CD4-positive, alpha-beta T cell treated with Interleukin-12 subunit alpha and Interleukin-12 subunit beta, for 1 hour (primary cell): ENCODE measurements around the gene MYOG.

ENCODE experiments used
- DNase-seq: peaks from one replicate; pipeline ENCODE4 v3.0.0-alpha.2; 2020

MYOG gene

DNA sequence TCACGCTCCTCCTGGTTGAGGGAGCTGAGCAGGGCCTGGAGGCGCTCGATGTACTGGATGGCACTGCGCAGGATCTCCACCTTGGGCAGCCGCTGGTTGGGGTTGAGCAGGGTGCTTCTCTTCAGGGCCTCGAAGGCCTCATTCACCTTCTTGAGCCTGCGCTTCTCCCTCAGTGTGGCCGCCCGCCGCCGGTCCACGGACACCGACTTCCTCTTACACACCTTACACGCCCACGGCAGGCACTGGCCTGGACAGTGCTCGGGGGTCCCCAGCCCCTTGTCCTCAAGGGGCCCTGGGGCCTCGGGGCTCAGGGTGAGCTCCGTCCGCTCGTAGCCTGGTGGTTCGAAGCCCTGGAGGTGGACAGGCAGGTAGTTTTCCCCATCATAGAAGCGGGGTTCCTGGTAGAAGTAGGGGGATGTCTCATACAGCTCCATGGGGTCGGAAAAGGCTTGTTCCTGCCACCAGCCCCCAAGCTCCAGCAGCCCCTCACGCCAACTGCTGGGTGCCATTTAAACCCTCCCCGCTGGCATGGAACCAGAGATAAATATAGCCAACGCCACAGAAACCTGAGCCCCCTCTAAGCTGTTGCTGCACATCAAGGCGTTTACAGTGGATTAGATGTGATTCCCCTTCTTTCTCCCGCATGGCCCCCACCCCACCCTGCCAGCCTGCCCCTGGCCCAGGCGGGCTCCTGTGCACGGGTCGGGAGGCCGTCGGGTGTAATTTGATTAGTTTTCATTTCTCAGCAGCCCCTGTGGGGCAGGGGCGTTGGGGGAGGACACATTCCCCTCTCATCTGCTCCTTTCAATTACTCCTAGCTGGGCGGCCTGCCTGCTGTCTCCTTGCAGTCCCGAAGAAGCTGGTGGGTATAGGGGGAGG is at the start of gene MYOG:
TSS of gene MYOG (minus strand) at position 485 of the 879 bp plus-strand sequence. CDS start at position 434, 51 bp downstream.
- no peak for DNase-seq

DNA sequence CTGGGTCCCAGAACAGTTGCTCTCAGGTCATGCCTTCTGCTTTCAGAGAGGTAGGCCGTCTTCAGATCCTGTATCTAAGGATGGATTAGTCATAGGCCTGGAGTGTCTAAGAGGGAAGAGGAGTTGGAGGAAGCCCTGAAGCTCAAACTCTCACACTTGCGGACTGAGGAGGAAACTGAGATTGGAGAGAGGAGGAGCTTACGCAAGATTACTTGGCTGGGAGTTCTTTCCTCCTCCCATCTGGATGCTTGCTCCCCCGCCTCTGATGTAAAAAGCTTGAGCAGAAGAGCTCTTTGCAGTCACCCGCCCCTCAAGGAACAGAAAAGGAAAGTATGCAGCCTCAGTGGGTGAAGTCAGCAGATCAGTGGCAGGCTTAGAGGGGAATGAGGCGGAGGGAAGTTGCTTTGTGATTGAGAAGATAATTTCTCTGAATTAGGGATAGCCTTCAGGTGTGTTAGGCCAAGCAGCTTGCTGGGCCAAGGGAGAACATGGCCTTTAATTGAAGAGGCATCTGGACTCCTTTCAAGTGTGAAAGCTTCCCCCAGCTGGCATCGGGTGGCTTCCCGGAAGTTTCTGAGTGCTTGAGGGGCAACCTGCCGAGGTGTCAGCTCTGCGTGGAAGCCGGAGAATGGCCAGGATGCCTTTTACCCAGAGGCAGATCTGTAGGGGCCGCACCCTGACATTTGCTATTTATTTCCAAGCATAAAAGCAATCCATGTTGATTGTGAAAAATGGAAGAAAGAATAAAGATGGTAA is 48.3 kb upstream of the MYOG start:
- DNase-seq, result no peak

DNA sequence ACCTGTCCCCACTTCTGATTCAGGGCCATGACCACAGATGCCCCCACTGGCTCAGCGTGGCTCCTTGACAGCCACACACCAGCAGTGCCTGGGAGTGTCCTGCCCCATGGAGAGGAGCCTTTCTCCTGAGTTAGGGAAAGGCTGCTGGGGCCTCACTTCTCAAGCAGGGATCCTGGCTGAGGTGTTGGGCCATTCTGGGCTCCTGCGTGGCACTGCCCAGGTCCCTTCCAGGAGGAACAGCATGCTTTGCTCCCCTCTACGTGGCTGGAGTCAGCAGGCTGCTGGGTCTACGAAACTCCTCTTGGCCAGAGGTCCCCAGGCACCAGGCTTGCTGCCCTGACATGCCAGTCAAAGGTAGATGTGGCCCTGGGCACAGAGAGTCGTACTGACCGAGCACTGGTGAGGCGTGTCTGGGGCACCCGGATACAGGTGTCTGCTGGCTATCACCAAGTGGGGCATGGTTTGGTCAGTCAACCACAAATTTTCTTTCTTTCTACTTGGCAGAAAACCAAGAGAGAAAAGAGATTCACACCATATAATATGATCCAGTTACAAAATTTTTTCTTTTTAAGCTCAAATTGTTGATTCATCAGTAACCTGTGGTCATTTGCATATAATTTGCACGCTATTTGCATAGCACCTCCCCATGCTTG is 45.9 kb upstream of the MYOG start:
- no peak for DNase-seq

DNA sequence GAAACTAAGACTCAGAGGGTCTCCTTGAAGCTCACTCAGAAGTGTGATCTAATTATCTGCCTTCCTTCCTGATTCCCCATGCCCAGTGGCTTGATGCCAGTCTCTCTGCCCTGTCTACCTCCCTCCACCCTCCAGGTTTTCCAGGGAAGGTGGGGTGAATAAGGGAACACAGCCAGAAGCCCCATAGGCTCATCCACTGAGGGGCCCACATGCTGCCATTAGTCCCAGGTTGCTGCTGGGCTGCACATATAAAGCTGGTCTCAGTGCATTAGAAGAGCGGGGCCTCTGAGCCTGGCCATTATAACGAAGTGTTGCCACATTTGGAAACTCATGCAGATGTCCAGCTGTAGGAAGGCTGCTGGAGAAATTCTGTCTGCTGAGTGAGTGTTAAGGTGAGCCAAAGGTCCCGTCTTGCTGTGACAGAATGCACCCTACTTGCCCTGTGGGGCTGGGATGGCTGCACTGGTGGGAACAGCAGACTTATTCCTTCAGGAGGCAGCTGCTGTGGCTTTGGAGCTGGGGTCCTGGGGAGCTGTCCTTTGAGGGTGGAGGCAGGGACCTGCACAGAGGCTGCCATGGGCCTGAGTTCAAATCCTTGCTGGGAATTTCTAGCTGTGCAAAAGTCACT is 44.7 kb upstream of the MYOG start:
- no peak for DNase-seq

DNA sequence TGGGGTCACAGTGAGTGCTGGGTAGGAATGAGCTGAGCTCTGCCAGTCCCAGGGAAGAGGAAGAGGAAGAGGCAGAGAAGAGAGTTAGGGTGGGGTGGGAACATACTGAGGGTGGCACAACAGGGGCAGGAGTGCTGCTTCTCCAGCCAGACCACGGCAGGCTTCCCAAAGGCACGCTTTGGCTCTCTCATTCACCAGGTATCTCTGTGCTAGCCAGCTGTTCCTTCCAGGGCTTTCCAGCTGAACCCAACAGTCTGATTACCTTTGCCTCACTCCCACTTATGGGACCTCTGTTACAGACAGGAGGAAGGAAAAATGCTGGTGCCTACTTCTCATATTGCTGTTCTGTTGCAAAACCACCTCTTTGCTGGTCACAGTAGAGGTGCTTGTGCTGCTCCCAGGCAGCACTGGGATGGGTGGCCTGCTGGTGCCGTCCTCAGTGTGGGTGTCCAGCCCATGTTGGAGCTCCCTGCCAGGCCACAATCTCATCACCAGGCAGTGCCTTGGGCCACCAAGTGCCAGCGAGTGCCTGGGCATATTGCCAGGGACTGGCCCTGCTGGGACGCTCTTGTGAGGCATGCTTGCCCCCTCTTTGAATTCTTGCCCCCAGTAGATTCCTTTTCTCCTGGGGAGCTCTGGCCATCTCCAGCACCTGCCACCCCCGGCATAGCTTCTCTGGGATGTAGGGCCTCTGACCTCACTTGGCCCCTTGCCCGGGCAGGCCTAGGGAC is 43.9 kb upstream of the MYOG start:
- no peak for DNase-seq

DNA sequence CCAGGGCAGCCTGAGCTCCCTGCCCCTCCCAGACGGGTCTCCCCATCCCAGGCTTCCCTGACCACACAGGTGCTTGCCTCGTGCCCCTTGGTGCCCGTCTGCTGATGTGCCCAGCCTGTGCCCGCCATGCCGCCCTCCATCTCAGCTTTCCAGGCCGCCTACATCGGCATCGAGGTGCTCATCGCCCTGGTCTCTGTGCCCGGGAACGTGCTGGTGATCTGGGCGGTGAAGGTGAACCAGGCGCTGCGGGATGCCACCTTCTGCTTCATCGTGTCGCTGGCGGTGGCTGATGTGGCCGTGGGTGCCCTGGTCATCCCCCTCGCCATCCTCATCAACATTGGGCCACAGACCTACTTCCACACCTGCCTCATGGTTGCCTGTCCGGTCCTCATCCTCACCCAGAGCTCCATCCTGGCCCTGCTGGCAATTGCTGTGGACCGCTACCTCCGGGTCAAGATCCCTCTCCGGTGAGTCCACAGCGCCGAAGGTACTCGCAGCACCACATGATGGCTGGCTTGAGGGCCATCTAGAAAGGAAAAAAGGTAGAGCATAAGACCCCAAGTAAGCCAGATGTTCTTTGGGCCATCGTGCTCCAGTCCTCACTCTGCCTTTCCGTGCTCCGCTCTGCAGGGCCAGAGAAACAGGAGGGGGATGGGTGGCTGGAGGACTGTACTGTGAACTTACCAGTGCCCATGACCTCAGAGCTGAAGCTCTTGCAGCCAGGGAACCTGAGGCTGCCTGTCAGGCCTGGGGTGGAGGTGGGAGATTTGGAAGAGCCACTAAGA is 43.1 kb upstream of the MYOG start:
- DNase-seq, result no peak

DNA sequence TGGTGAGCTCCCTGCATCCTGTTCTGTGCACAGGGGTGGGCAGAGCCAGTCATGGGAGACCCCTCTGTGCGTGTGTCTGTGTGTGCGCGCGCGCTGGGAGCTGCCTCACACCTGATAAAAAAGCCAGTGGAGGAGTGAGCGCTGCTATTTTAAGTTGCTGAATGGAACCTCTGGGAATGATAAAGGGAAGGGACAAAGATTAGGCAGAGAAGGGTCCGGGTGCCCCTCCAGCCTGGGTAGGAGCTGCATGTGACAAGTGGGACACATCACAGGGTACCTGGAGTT is 42.6 kb upstream of the MYOG start:
- DNase-seq, result no peak

DNA sequence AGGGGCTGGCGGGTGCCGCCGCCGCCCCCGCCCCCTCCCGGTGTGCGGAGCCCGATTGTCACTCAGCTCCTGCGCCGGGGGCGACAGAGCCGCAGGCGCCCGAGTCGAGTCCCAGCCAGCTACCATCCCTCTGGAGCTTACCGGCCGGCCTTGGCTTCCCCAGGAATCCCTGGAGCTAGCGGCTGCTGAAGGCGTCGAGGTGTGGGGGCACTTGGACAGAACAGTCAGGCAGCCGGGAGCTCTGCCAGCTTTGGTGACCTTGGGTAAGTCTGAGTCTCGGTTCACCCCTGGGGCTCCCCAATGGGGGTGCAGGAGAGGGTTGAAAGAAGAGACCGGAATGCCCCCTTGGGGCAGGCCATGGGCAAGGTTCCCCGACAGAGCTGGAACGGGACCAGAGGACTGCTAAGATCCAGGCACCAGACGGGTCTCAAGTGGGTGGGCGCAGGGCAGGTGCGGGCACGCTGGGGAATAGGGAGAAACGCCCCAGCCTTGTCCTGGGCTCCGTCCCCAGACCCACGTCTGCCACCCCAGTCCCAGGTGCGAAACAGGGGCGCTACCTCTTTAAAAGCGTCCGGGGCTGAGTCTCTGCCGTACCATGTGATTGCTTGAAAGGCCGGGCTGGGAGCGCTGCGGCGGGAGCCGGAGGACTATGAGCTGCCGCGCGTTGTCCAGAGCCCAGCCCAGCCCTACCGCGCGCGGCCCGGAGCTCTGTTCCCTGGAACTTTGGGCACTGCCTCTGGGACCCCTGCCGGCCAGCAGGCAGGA is 42.0 kb upstream of the MYOG start, which contains the start of gene ADORA1:
TSS of gene ADORA1 (plus strand) at position 61 of the 765 bp plus-strand sequence. CDS start 1,116 bp downstream, outside the sequence.
- DNase-seq, result no peak

DNA sequence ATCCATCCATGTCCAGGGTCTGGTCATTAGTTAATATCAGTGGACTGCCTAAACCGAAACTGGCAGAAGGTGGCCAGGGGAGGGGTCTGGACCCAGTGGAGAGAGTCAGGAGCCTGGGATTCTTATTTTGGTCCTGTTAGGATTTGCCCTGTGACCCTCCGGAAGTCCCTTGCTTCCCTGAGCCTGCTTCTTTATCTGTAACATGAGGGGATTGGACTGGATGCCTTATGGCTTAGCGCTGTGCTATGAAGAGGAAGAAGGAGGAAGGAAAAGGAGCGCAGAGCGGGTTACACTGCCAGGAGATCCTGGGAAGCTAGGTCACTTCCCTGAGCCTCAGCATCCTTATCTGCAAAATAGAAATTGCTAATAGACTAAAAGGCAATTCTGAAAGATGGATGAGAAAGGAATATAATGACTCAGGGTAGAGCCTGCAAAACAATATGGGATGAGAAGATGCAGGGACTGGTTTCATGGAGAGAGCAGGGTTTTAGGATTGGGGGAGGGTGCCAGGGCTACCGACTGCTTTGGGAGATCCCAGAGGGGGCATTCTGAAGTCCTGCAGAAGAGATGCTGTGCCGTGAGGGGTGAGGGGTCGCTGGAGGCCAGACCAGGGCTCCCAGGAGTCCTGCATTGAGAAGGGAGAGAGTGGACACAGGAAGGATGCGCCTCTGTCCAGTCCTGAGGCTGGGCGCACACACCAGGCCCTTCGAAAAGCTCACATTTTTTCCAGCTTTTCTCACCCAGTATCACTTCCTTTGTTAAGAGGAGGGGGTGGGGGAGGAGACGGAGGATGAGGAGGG is 41.3 kb upstream of the MYOG start:
- no peak for DNase-seq

DNA sequence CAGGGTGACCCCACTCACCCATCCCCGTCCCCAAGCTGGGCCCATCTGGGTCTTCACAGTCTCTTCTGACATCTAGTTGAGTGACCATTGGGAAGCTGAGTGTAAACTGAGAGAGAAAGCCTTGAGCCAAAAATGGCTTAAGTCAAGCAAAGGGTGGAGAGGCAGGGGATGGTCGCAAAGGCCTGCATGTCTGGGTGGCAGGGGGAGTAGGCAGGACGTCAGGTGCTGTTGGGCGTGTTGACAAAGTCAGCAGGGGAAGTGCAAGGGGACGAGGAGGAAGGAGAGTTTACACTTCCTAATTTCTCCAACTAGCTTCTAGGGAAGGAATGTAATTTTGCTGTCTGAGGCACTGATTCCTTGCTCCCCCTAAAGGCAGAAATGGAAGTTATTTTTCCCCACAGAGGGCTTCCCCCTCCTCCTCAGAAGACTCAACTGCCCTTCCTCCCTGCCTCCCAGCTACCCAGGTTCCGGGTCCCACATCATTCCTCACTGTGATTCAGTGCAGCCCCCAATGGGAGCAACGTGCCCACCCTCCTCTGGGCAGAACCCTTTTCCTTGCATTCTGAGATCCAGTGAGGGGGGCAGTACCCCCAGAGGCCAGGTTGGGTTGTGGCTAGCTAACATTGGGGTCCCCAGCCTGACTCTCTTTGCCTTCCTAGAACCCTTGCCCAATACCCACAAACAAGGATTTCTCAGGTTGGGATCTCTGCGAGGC is 40.5 kb upstream of the MYOG start:
- DNase-seq, result no peak

DNA sequence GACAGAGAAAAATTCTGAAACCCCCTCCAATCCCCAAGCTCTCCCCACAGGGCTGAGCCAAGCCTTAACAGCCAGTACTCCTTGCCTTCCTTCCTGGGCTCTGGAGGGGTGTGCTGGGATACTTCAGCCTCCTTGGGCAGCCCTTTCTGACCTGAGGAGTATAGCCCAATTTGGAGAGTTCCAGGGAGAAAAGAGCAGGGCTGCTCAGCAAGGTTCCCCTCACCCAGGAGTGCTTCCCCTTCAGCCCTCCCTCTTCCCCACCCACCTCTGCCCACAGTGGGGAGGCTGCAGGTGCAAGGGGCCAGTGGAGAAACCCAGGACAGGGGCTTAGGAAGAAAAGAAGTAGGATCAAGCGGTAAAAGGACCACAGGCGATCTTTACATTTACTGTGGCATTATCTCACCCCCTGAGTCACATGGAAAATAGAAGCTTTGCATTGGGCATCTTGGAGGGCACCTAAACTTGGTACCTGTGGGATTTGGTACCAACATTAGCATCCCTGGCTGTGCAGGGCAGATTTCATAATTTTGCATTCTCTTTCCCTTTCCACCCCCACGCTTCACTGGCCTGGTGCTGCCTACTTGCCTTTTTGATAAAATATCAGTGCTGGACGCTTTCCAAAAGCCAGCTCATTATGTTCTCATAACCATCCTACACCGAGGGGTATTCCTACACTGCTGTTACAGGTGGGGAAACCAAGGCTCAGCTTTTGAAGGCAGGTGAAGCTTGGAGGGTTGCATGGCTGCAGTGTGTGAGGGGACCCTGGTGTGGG is 38.9 kb upstream of the MYOG start:
- no peak for DNase-seq

DNA sequence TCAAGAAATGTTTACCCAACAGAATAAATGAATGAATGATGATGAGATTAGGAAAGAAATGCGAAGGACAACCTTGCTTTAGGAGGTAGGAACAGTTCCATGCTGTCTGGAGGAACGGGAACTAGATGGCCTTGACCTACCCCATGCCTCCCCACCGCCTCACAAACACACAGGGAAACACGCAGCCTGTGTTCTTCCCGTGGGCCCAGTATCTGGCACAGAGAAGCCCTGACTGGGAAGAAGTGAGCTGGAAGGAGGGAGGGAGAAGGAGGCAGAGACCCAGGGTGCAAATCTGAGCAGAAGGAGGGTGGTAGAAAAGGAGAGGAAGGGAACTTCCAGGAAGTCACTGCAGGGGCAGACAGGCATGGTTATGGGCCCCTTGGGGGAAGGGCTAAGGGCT is 38.2 kb upstream of the MYOG start:
- DNase-seq, result no peak

DNA sequence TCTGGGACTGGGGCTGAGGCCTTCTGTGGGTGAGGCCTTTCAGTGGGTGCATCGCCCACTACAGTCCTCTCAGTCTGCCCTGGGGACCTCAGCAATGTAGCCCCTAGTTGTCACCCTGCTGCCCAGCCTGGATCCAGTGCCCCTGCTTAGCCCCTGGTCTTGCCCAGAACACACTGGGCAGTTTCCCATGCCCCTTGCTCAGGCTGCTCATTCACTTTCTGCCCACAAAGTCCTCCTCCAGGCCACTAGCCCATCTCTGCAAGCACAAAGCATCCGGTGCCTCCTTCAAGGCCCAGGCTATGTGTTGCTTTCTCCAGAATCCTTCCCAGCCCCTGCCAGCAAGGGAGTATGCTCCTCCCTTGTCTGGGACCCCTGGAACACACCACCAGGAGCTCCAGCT is 36.3 kb upstream of the MYOG start:
- no peak for DNase-seq

DNA sequence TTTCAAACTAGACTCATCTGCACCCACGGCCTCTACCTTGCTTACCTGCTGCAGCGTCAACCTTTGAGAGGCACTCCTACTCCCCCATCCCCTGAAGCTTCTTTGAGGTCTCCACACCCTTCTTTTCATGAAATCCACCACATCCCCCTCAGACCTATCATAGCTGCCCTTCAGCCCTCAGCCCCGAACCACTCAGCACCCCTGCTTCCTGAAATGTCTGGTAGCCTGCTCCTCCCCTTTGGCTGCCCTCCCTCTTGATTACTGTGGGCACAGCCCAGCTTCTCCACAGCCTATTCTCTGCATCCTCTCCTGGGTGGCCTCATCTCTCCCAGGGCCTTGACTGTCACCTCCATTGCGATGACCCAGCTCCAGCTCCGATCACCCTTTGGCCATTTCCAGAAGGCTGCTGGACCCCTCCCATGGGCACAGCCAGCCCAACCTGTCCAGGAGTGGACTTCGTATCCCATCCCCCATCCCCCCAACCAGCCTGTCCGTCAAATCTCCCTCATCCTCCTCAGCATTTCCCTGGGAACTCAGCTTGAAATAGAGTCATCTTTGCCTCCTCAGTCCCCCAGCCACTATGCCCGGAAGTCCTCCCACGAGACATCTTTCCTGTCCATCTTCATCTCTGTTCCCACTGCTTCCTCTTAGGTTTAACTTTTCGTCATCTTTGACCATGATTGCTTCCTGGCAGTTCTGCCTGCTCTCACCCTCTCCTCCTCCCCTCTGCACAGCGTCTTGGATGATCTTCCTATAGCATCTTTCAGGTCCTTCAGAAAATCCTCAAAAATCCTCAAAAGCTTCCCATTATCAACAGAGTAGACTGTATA is 35.6 kb upstream of the MYOG start:
- no peak for DNase-seq

DNA sequence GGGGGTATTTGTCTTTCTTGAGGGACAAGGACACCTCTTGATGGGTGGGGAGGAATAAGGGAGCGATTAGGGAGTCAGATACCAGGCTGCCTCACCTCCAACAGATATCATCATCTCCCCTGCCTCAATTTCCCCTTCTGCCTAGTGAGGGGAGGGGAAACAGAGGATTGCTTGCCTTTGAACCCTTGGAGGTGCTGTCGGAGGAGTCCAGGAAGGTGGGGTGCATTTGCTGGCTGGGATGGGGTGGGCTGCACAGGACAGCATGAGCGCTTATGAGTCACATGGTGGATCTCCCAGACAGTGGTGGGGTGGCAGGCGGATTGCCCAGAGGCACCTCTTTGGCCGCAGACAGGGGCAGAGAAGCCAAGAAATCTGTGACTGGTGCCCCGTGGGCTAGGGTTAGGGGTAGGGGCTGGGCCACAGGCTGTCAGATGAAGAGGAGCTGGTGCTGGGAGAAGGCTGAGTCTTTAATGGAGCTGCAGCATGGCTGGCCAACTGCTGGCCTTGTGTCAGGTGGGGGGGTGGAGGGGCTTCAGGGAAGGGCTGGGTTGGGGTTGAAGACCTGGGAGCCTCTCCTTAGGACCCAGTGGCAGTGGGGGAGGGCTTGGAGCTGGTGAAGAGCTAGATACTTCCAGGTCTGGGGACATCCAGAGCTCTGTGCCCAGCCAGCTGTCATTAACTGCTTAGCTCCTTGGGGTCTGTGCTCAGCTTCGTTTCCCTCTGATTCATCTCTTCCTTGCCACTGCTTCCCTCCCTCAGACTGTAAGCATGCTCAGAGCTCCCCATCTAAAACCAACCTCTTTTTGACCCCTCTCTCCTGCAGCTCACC is 34.7 kb upstream of the MYOG start:
- no peak for DNase-seq
